Erythroblast (primary cell): ENCODE measurements around the gene ATF6.

Source experiments
- GATA1 ChIP-seq: IDR thresholded peaks from 2 replicates; pipeline ENCODE4 v1.6.1; 2011; ENCODE audit warnings: low read depth, mild to moderate bottlenecking, control low read depth, low read length, moderate library complexity
- POLR2A ChIP-seq: IDR thresholded peaks from 2 replicates; pipeline ENCODE4 v1.6.1; 2011; ENCODE audit warnings: mild to moderate bottlenecking, low read length

GRCh38 chr1:161868832-161869231, 102.7 kb downstream of the ATF6 start:
- no peak for TF ChIP-seq POLR2A
- TF ChIP-seq GATA1, result no peak
